ENCODE data around the gene NEMP2.

- TF ChIP-seq POLR2AphosphoS5 (IDR thresholded peaks at IDR 0.05) (no peak), CTCF (IDR thresholded peaks at IDR 0.05) (no peak), POLR2A (IDR thresholded peaks at IDR 0.05) (no peak)
These were observed 74.0 kb downstream of the NEMP2 start for GRCh38 chr2:190460487-190460886.

All from suprapubic skin (tissue), 4 donors.